Measurements from ENCODE around the gene HIPK4. TPM values are rescaled to one million over a fixed set of nuclear protein-coding genes. Genes with fewer than 3 reads are reported as not detected.

HIPK4 gene
- total RNA-seq, 2 experiments from 2014 or later = not detected

DNA sequence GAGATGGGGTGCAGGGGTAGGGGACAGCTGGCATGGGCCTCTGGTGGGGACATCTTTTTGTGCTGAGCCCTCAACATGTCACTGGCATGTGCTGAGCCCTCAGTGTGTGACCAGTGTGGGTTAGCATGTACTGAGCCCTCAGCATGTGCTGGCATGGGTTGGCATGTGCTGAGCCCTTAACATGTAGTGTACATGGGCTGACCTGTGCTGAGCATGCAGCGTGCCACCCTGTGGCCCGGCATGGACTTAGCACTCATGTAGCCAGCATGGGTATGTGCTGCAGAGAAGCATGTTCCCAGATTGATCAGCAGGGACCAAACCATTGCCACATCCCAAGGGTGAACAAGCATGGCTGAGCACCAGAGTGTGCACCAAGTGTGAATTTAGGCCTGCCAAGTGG is 11.5 kb downstream of the HIPK4 start:
- Histone ChIP-seq H3K9me3 (ENCODE audit: low read length) (no peaks in the 10 kb centered on the region), H3K79me2 (ENCODE audit: insufficient read depth, low read depth, low read length) (no peaks in the 10 kb centered on the region), H3K4me3 (ENCODE audit: low read depth, low read length, poor library complexity, severe bottlenecking) (no peak overlapping the region), H3K27ac (ENCODE audit: low read depth, low read length, poor library complexity, severe bottlenecking) (no peak overlapping the region), H3K4me1 (ENCODE audit: insufficient read depth, low read length, poor library complexity, severe bottlenecking) (no peaks in the 10 kb centered on the region), H2AFZ (ENCODE audit: low read length) (no peak overlapping the region), H3K9me2 (ENCODE audit: insufficient read depth, low read length) (no peaks in the 10 kb centered on the region), H3K36me3 (ENCODE audit: insufficient read depth, low read length) (peaks cover 3% of the 10 kb centered on the region; the same call in 1 of the 2 replicates), H4K20me1 (ENCODE audit: insufficient read depth, low read length) (no peaks in the 10 kb centered on the region), H3K4me2 (ENCODE audit: low read length) (no peak overlapping the region)
- DNase-seq (ENCODE audit: low spot score) = peak; percentile 41
- intact Hi-C loops (cut with micrococcal nuclease; ENCODE audit: unreplicated experiment) = loop anchor here (5.0 kb wide), 1 partner anchor 71 kb away; no protein-coding TSS in a partner anchor
- ChIA-PET CTCF (ENCODE audit: unreplicated experiment) (no interaction called here), POLR2A (no interaction called here)
- no TSS peak for BruUV-seq (replicated peaks)
- TF ChIP-seq, protein P1, sequence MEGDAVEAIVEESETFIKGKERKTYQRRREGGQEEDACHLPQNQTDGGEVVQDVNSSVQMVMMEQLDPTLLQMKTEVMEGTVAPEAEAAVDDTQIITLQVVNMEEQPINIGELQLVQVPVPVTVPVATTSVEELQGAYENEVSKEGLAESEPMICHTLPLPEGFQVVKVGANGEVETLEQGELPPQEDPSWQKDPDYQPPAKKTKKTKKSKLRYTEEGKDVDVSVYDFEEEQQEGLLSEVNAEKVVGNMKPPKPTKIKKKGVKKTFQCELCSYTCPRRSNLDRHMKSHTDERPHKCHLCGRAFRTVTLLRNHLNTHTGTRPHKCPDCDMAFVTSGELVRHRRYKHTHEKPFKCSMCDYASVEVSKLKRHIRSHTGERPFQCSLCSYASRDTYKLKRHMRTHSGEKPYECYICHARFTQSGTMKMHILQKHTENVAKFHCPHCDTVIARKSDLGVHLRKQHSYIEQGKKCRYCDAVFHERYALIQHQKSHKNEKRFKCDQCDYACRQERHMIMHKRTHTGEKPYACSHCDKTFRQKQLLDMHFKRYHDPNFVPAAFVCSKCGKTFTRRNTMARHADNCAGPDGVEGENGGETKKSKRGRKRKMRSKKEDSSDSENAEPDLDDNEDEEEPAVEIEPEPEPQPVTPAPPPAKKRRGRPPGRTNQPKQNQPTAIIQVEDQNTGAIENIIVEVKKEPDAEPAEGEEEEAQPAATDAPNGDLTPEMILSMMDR (conservative IDR thresholded peaks at IDR 0.05; ENCODE audit: low read length) = peak; percentile 57
- TF ChIP-seq EZH2phosphoT487 (IDR thresholded peaks at IDR 0.05; ENCODE audit: borderline replicate concordance, low read depth, low read length) = no peak

DNA sequence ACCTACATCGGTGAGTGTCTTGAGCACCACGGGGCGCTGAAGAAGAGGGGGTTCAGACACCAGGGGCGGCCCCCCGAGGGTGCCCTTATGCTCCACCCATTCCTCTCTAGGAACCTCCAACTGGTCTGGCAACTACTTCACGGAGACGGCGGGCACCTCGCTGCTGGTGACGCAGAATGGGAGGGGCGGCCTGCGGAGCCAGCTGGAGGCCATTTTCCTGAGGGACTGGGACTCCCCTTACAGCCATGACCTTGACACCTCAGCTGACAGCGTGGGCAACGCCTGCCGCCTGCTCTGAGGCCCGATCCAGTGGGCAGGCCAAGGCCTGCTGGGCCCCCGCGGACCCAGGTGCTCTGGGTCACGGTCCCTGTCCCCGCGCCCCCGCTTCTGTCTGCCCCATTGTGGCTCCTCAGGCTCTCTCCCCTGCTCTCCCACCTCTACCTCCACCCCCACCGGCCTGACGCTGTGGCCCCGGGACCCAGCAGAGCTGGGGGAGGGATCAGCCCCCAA is 12.1 kb downstream of the HIPK4 start:
- intact Hi-C loops (cut with micrococcal nuclease; ENCODE audit: unreplicated experiment) = loop anchor here (5.0 kb wide), 1 partner anchor 71 kb away; no protein-coding TSS in a partner anchor
- BruUV-seq (replicated peaks) = TSS peak; percentile 78
- Histone ChIP-seq H3K9me2 (ENCODE audit: insufficient read depth, low read length) (no peaks in the 10 kb centered on the region), H4K20me1 (ENCODE audit: insufficient read depth, low read length) (no peaks in the 10 kb centered on the region), H3K4me3 (ENCODE audit: low read depth, low read length, poor library complexity, severe bottlenecking) (no peak overlapping the region), H3K79me2 (ENCODE audit: insufficient read depth, low read depth, low read length) (no peaks in the 10 kb centered on the region), H2AFZ (ENCODE audit: low read length) (no peak overlapping the region), H3K4me2 (ENCODE audit: low read length) (no peak overlapping the region), H3K36me3 (ENCODE audit: insufficient read depth, low read length) (peaks cover 3% of the 10 kb centered on the region; the same call in 1 of the 2 replicates), H3K27ac (ENCODE audit: low read depth, low read length, poor library complexity, severe bottlenecking) (no peak overlapping the region), H3K9me3 (ENCODE audit: low read length) (no peaks in the 10 kb centered on the region), H3K4me1 (ENCODE audit: insufficient read depth, low read length, poor library complexity, severe bottlenecking) (no peaks in the 10 kb centered on the region)
- TF ChIP-seq, protein P1 (conservative IDR thresholded peaks at IDR 0.05; ENCODE audit: low read length) = no peak
- TF ChIP-seq EZH2phosphoT487 (IDR thresholded peaks at IDR 0.05; ENCODE audit: borderline replicate concordance, low read depth, low read length) = no peak
- CTCF ChIA-PET (ENCODE audit: unreplicated experiment) = no interaction called here
- no peak for DNase-seq (ENCODE audit: low spot score)
- POLR2A ChIA-PET = no interaction called here

DNA sequence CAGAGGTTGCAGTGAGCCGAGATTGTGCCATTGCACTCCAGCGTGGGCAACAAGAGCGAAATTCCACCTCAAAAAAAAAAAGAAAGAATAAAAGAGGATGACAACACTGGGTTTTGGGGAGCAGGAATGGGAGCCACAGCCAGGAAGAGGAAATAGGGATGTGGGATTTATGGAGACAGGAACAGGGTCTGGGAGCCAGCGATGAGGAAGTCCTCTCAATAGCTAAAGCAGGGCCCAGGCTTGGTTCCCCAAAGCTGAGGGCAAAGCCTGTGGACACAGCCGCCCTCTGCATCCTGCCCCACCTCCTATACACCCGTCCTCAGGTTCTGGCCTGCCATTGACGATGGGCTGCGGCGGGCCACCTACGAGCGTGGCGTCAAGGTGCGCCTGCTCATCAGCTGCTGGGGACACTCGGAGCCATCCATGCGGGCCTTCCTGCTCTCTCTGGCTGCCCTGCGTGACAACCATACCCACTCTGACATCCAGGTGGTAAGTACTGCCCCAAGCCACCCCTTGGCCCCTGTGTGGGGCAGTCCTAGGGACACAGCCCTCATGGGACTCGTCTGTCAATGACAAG is 13.6 kb downstream of the HIPK4 start:
- CTCF ChIA-PET (ENCODE audit: unreplicated experiment) = no interaction called here
- intact Hi-C loops (cut with micrococcal nuclease; ENCODE audit: unreplicated experiment) = loop anchor here (5.0 kb wide), 1 partner anchor 69 kb away; no protein-coding TSS in a partner anchor
- no TSS peak for BruUV-seq (replicated peaks)

More for the DNA sequence above, 13.6 kb downstream of the HIPK4 start:
- no peaks in the 10 kb centered on the region for H4K20me1 ChIP-seq (ENCODE audit: insufficient read depth, low read length)
- H3K27ac ChIP-seq (ENCODE audit: low read depth, low read length, poor library complexity, severe bottlenecking) = no peak overlapping the region
- POLR2A ChIA-PET = no interaction called here
- no peak overlapping the region for H3K4me3 ChIP-seq (ENCODE audit: low read depth, low read length, poor library complexity, severe bottlenecking)
- no peak for DNase-seq (ENCODE audit: low spot score)
- H2AFZ ChIP-seq (ENCODE audit: low read length) = no peak overlapping the region
- no peak overlapping the region for H3K4me2 ChIP-seq (ENCODE audit: low read length)
- H3K79me2 ChIP-seq (ENCODE audit: insufficient read depth, low read depth, low read length) = no peaks in the 10 kb centered on the region
- no peaks in the 10 kb centered on the region for H3K4me1 ChIP-seq (ENCODE audit: insufficient read depth, low read length, poor library complexity, severe bottlenecking)
- TF ChIP-seq EZH2phosphoT487 (IDR thresholded peaks at IDR 0.05; ENCODE audit: borderline replicate concordance, low read depth, low read length) = no peak
- TF ChIP-seq, protein P1 (conservative IDR thresholded peaks at IDR 0.05; ENCODE audit: low read length) = no peak
- H3K36me3 ChIP-seq (ENCODE audit: insufficient read depth, low read length) = peaks cover 3% of the 10 kb centered on the region; the same call in 1 of the 2 replicates
- H3K9me2 ChIP-seq (ENCODE audit: insufficient read depth, low read length) = no peaks in the 10 kb centered on the region
- no peaks in the 10 kb centered on the region for H3K9me3 ChIP-seq (ENCODE audit: low read length)
